Type B pancreatic cell (in vitro differentiated cells): ENCODE data around the gene MAP7. TPM values are rescaled to one million over a fixed set of nuclear protein-coding genes. Genes with fewer than 3 reads are reported as not detected.
A peak's percentile ranks its signal among the peaks of the same experiment; 100 is the strongest.

Experiments used
- DNase-seq: peaks from one replicate; pipeline ENCODE4 v3.0.0; 2021; ENCODE audit warnings: mixed read lengths; ENCODE audit not compliant: unreplicated experiment; ENCODE audit errors: extremely low spot score
- H3K27ac Mint-ChIP-seq: 2 replicates; pipeline ENCODE4 v1.8.0; 2021; ENCODE audit warnings: mild to moderate bottlenecking, mixed read lengths
- H3K27me3 Mint-ChIP-seq: 2 replicates; pipeline ENCODE4 v1.8.0; 2021; ENCODE audit warnings: mixed read lengths
- H3K36me3 Mint-ChIP-seq: 2 replicates; pipeline ENCODE4 v1.8.0; 2021; ENCODE audit warnings: mixed read lengths
- H3K4me1 Mint-ChIP-seq: one replicate; pipeline ENCODE4 v1.8.0; 2021; ENCODE audit warnings: mixed read lengths; ENCODE audit not compliant: unreplicated experiment
- H3K4me3 Mint-ChIP-seq: 2 replicates; pipeline ENCODE4 v1.8.0; 2021; ENCODE audit warnings: mild to moderate bottlenecking, mixed read lengths
- H3K9me3 Mint-ChIP-seq: 2 replicates; pipeline ENCODE4 v1.8.0; 2021; ENCODE audit warnings: mixed read lengths
- total RNA-seq: library from RNA; stranded (reverse); gene quantifications from 2 replicates; pipeline ENCODE4 v1.2.1, GENCODE V29; 2021; ENCODE audit warnings: low replicate concordance
- TF ChIP-seq, protein P1 (sequence below): fragments of 200-600 bp; sonication (generic); conservative IDR thresholded peaks from 2 replicates; pipeline ENCODE4 v1.5.0; 2021; ENCODE audit warnings: antibody characterized with exemption, mild to moderate bottlenecking

Gene MAP7
- total RNA-seq, 1 donor from 2014 or later: 17.8 TPM

DNA sequence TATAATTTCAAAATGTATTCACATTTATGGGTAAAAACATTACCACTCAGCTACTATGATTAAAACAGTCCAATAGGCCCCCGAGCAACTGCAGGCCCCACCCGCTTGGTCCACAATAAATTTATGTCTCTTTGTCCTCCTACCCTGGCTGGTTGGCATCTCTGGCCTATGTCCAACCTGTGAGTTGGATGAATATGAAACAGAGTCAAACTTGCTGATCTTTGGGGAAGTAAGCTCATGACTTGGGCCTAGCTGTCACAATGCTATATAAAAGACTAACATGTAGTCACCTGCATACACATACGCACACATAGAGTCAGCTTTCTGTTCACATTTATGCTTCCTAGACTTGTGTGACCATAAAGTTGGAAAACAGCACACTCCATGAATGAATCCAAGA, 20.5 kb downstream of the MAP7 start:
- Mint-ChIP-seq H3K27ac (no peak overlapping the region), H3K4me1 (peaks cover 30% of the 10 kb centered on the region), H3K4me3 (no peak overlapping the region), H3K36me3 (no peaks in the 10 kb centered on the region), H3K9me3 (no peaks in the 10 kb centered on the region), H3K27me3 (no peaks in the 10 kb centered on the region)
- TF ChIP-seq, protein P1, sequence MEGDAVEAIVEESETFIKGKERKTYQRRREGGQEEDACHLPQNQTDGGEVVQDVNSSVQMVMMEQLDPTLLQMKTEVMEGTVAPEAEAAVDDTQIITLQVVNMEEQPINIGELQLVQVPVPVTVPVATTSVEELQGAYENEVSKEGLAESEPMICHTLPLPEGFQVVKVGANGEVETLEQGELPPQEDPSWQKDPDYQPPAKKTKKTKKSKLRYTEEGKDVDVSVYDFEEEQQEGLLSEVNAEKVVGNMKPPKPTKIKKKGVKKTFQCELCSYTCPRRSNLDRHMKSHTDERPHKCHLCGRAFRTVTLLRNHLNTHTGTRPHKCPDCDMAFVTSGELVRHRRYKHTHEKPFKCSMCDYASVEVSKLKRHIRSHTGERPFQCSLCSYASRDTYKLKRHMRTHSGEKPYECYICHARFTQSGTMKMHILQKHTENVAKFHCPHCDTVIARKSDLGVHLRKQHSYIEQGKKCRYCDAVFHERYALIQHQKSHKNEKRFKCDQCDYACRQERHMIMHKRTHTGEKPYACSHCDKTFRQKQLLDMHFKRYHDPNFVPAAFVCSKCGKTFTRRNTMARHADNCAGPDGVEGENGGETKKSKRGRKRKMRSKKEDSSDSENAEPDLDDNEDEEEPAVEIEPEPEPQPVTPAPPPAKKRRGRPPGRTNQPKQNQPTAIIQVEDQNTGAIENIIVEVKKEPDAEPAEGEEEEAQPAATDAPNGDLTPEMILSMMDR: no peak
- no peak for DNase-seq

DNA sequence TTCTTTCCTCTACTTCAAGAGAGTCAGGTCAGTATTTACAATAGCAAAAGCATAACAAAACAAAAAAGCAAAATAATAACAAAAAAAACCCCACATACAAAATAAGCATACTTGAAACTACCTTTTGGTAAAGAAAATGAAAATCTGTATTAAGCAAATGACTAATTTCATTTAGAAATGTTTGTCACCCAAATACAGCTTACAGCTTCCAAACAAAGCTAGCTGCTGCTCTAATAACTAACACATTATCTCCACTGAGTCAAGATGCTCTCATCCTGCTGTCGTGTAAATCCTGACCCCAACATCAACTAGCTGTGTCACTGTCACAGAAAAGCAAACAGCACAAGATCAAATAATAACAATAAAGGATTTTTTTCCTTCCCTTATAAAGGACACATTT, 21.7 kb downstream of the MAP7 start:
- TF ChIP-seq, protein P1: no peak
- peaks cover 36% of the 10 kb centered on the region for H3K4me1 Mint-ChIP-seq
- H3K36me3 Mint-ChIP-seq: no peaks in the 10 kb centered on the region
- H3K9me3 Mint-ChIP-seq: no peaks in the 10 kb centered on the region
- H3K27ac Mint-ChIP-seq: no peak overlapping the region
- H3K4me3 Mint-ChIP-seq: no peak overlapping the region
- DNase-seq: no peak
- H3K27me3 Mint-ChIP-seq: no peaks in the 10 kb centered on the region

GRCh38 chr6:136527831-136528230, 22.4 kb downstream of the MAP7 start:
- Mint-ChIP-seq H3K9me3 (no peaks in the 10 kb centered on the region), H3K27me3 (no peaks in the 10 kb centered on the region), H3K27ac (no peak overlapping the region), H3K4me1 (peaks cover 36% of the 10 kb centered on the region), H3K36me3 (no peaks in the 10 kb centered on the region), H3K4me3 (no peak overlapping the region)
- TF ChIP-seq, protein P1: no peak
- no peak for DNase-seq

- Mint-ChIP-seq H3K4me3 (peak overlapping the region; percentile 8), H3K9me3 (no peaks in the 10 kb centered on the region), H3K4me1 (peaks cover 36% of the 10 kb centered on the region), H3K27ac (no peak overlapping the region), H3K27me3 (no peaks in the 10 kb centered on the region), H3K36me3 (no peaks in the 10 kb centered on the region)
- TF ChIP-seq, protein P1: no peak
- DNase-seq: no peak
Measured at GRCh38 chr6:136526937-136527336, 23.3 kb downstream of the MAP7 start.

DNA sequence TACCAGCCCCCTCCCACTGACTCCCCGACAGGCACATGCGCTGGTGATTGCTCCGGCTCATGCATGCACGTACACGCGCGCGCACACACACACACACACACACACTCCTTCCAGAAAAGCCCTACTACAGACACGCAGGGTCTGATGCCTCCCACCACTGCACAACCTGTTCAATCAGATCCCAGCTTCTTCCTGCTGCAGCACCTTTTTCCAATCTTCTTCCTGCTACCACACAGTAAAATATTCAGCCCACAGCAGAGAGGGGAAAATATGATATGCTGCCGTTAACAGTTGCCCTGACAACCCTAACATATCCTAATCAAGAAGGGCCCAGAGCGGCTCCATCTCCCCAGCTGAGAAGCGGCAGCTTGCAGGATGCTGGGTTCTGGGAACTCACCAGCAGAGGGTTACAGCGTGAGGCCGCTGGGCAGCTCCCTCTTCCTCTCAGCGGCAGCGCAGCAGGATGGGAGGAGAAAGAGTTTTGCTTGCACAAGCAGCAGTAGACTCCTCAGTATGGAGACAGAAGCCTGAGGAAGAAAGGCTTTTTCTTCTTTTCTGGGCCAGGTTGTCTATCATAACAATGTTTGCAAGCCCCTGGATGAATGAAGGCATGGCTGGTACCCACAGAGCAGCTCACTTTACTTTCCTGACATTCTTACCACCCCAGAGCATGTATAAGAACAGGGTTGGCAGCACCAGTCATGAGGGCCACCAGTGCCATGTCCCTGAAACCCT, 23.9 kb downstream of the MAP7 start:
- TF ChIP-seq, protein P1: peak; percentile 59
- H3K4me1 Mint-ChIP-seq: peaks cover 36% of the 10 kb centered on the region
- H3K27me3 Mint-ChIP-seq: no peaks in the 10 kb centered on the region
- DNase-seq: no peak
- H3K4me3 Mint-ChIP-seq: peak overlapping the region; percentile 63
- no peaks in the 10 kb centered on the region for H3K9me3 Mint-ChIP-seq
- H3K36me3 Mint-ChIP-seq: no peaks in the 10 kb centered on the region
- H3K27ac Mint-ChIP-seq: peak overlapping the region; percentile 59
